IMR-90 (cell line): ENCODE measurements around the gene FRYL. TPM values are rescaled to one million over a fixed set of nuclear protein-coding genes. Genes with fewer than 3 reads are reported as not detected.
A peak's percentile ranks its signal among the peaks of the same experiment; 100 is the strongest.

ENCODE experiments used
- ATAC-seq: fragments of 200-7000 bp; cut with Tn5 transposase; 2 replicates; pipeline ENCODE4 v1.9.1; 2020; ENCODE audit warnings: low read depth, mild to moderate bottlenecking, moderate library complexity
- BruUV-seq: library from RNA; stranded (reverse); fragments of 400-500 nt; replicated peaks from 2 replicates; lab custom pipeline; 2021; lab: Mats Ljungman, UMichigan
- CTCF ChIA-PET: fragments of 300-600 bp; formaldehyde crosslinking; extraction: SDS; loops from one replicate; lab custom pipeline; 2021; ENCODE audit warnings: antibody characterized with exemption; lab: Yijun Ruan, JAX
- POLR2A ChIA-PET: fragments of 300-600 bp; sonication (Branson Sonifier 250); formaldehyde crosslinking; loops from one replicate; lab custom pipeline; 2022; ENCODE audit warnings: antibody characterized with exemption; ENCODE audit not compliant: unreplicated experiment; lab: Charles Lee
- DNase-seq: peaks from one replicate; pipeline ENCODE4 v3.0.0; 2013
- H2AFZ ChIP-seq: replicated peaks from 2 replicates; pipeline ENCODE3; 2013; ENCODE audit warnings: low read length, mild to moderate bottlenecking; ENCODE audit not compliant: poor library complexity
- H2AK5ac ChIP-seq: 2 replicates; pipeline ENCODE4 v1.6.1; 2013; ENCODE audit warnings: low read depth, low read length, inconsistent platforms
- H2AK9ac ChIP-seq: replicated peaks from 2 replicates; pipeline ENCODE3; 2013; ENCODE audit warnings: mild to moderate bottlenecking, low read depth, low read length, moderate library complexity; ENCODE audit not compliant: poor library complexity
- H2BK120ac ChIP-seq: 2 replicates; pipeline ENCODE4 v1.6.1; 2013; ENCODE audit warnings: low read depth, low read length, inconsistent platforms
- H2BK15ac ChIP-seq: 3 replicates; pipeline ENCODE4 v1.6.1; 2013; ENCODE audit warnings: low read depth, low read length, inconsistent platforms
- H2BK20ac ChIP-seq: 2 replicates; pipeline ENCODE4 v1.6.1; 2013; ENCODE audit warnings: low read depth, mild to moderate bottlenecking, inconsistent platforms, low read length, moderate library complexity
- H2BK5ac ChIP-seq: 2 replicates; pipeline ENCODE4 v1.6.1; 2013; ENCODE audit warnings: mild to moderate bottlenecking, low read depth, low read length, inconsistent platforms; ENCODE audit not compliant: poor library complexity, severe bottlenecking
- H3K14ac ChIP-seq: replicated peaks from 2 replicates; pipeline ENCODE4 v1.6.1; 2013; ENCODE audit warnings: low read depth, low read length, inconsistent platforms
- H3K18ac ChIP-seq: 2 replicates; pipeline ENCODE4 v1.6.1; 2013; ENCODE audit warnings: low read depth, low read length, control low read depth
- H3K23ac ChIP-seq: 2 replicates; pipeline ENCODE4 v1.6.1; 2013; ENCODE audit warnings: low read depth, low read length, inconsistent platforms
- H3K27ac ChIP-seq: 2 replicates; pipeline ENCODE4 v1.5.1; 2013; ENCODE audit warnings: mild to moderate bottlenecking, control low read depth, low read length; ENCODE audit not compliant: insufficient read depth
- H3K27me3 ChIP-seq: 2 replicates; pipeline ENCODE4 v1.6.1; 2013; ENCODE audit warnings: low read length; ENCODE audit not compliant: control insufficient read depth, insufficient read depth
- H3K36me3 ChIP-seq: 2 replicates; pipeline ENCODE4 v1.6.1; 2013; ENCODE audit warnings: low read length, mixed read lengths; ENCODE audit not compliant: control insufficient read depth, insufficient read depth
- H3K4ac ChIP-seq: 2 replicates; pipeline ENCODE4 v1.6.1; 2013; ENCODE audit warnings: low read depth, low read length, inconsistent platforms
- H3K4me1 ChIP-seq: 2 replicates; pipeline ENCODE4 v1.6.1; 2013; ENCODE audit warnings: low read length, mixed read lengths; ENCODE audit not compliant: control insufficient read depth, insufficient read depth
- H3K4me2 ChIP-seq: 2 replicates; pipeline ENCODE4 v1.6.1; 2013; ENCODE audit warnings: low read depth, mild to moderate bottlenecking, control low read depth, low read length, moderate library complexity
- H3K4me3 ChIP-seq: 2 replicates; pipeline ENCODE4 v1.5.1; 2013; ENCODE audit warnings: low read depth, mild to moderate bottlenecking, control low read depth, low read length, moderate library complexity; ENCODE audit not compliant: insufficient read depth
- H3K56ac ChIP-seq: 2 replicates; pipeline ENCODE4 v1.6.1; 2013; ENCODE audit warnings: low read length, inconsistent platforms; ENCODE audit not compliant: insufficient read depth; ENCODE audit errors: extremely low read depth
- H3K79me1 ChIP-seq, 2 experiments: 2 replicates each; pipeline ENCODE4 v1.6.1; 2013; ENCODE audit warnings: low read length in 2 of 2, inconsistent platforms in 1 of 2, low read depth in 1 of 2
- H3K9ac ChIP-seq: 2 replicates; pipeline ENCODE4 v1.6.1; 2013; ENCODE audit warnings: low read depth, low read length, control low read depth
- H3K9me1 ChIP-seq: 2 replicates; pipeline ENCODE4 v1.6.1; 2013; ENCODE audit warnings: low read length, inconsistent platforms; ENCODE audit not compliant: insufficient read depth
- H3K9me3 ChIP-seq: 2 replicates; pipeline ENCODE4 v1.6.1; 2013; ENCODE audit warnings: low read length; ENCODE audit not compliant: control insufficient read depth, insufficient read depth
- H4K20me1 ChIP-seq: 2 replicates; pipeline ENCODE4 v1.6.1; 2013; ENCODE audit warnings: low read length, inconsistent platforms; ENCODE audit not compliant: insufficient read depth
- H4K5ac ChIP-seq: 2 replicates; pipeline ENCODE4 v1.6.1; 2013; ENCODE audit warnings: mild to moderate bottlenecking, low read depth, low read length, control low read depth
- H4K8ac ChIP-seq, 2 experiments: 2 replicates each; pipeline ENCODE4 v1.6.1; 2013; ENCODE audit warnings: low read depth in 2 of 2, low read length in 2 of 2, control low read depth in 1 of 2, inconsistent platforms in 1 of 2
- H4K91ac ChIP-seq: 2 replicates; pipeline ENCODE4 v1.6.1; 2013; ENCODE audit warnings: low read depth, low read length, inconsistent platforms; ENCODE audit not compliant: insufficient read depth
- MAFK ChIP-seq: IDR thresholded peaks from 2 replicates; pipeline ENCODE4 v1.6.1; 2012; ENCODE audit warnings: low read depth, low read length, improper control_type of control experiment
- NFE2L2 ChIP-seq: fragments of 150-350 bp; IDR thresholded peaks from 2 replicates; pipeline ENCODE4 v1.6.1; 2016; ENCODE audit warnings: low read depth, mild to moderate bottlenecking, low read length
- whole genome bisulfite sequencing, 2 experiments: methylation state at CpG; one replicate each; pipeline versions ENCODE4 v1.1.5 to v1.1.7; 2013; ENCODE audit warnings: missing lambda C conversion rate in 2 of 2; ENCODE audit not compliant: insufficient read length in 1 of 2; ENCODE audit errors: extremely low coverage in 2 of 2; 5-methylcytosine and 5-hydroxymethylcytosine counted together
- dilution Hi-C: fragments of 300-500 bp; cut with HindIII; formaldehyde crosslinking; loops from one replicate; pipeline ENCODE4 v1.14.3; 2018; ENCODE audit warnings: low sequenced_read_pairs; ENCODE audit not compliant: unreplicated experiment
- in situ Hi-C: fragments of 300-500 bp; cut with MboI; formaldehyde crosslinking; loops from 3 replicates; pipeline ENCODE4 v1.14.3; 2019; ENCODE audit warnings: low sequenced_read_pairs, inconsistent platforms, mixed read lengths
- intact Hi-C: fragments of 100-400 bp; cut with micrococcal nuclease; formaldehyde crosslinking; loops from 2 replicates; pipeline ENCODE4 v1.10.0; 2022
- polyA plus RNA-seq, 3 experiments: library from polyadenylated mRNA; depleted of rRNA; stranded (reverse); fragments of >200 nt; gene quantifications; 2 replicates each; pipeline ENCODE4 v1.2.3, GENCODE V29; 2012; ENCODE audit warnings: low replicate concordance in 1 of 3
- total RNA-seq: library from RNA; depleted of rRNA; stranded (reverse); fragments of >200 nt; gene quantifications from 2 replicates; pipeline ENCODE4 v1.2.3, GENCODE V29; 2012

FRYL gene
- total and polyA plus RNA-seq, 2 of the 4 experiments (the other 2 are of a cell fraction) = 9.9 to 77.4 TPM

DNA sequence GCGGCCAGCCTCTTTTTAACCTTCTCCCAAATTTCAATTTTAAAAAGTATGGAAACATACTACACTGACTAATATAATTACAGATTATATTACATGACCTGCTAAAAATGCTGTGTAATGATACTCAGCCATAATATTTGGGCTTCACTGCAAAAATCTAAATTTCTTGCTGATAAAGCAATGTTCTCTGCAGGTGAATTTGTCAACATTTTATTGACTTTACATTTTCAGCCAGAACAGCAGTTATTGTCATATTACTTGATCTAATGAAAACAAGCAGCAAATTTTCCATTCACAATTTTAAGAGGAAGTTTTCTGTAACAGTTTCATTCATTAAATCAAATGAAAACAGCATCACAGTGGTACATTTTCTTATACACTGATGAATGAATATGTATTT lies 91.1 kb downstream of the FRYL start:
- dilution Hi-C loops = no loop called here
- Histone ChIP-seq H3K9ac (no peak overlapping the region), H2AFZ (no peak overlapping the region), H3K23ac (no peak overlapping the region), H3K36me3 (no peaks in the 10 kb centered on the region), H2AK9ac (no peak overlapping the region), H4K20me1 (0 out of 2 replicates have a peak, but pooled peaks cover 4% of the 10 kb centered on the region), H2BK20ac (no peak overlapping the region), H2BK120ac (no peak overlapping the region), H3K27me3 (no peaks in the 10 kb centered on the region), H2BK5ac (no peak overlapping the region), H3K18ac (no peak overlapping the region), H3K4me2 (no peak overlapping the region), H3K79me1 (peaks cover 11 to 49% of the 10 kb centered on the region in 2 experiments), H2BK15ac (no peak overlapping the region), H3K56ac (no peak overlapping the region), H3K27ac (no peak overlapping the region), H4K8ac (no peak overlapping the region), H3K9me1 (peaks cover 6% of the 10 kb centered on the region), H3K4ac (no peak overlapping the region), H3K14ac (no peak overlapping the region), H3K4me3 (no peak overlapping the region), H3K4me1 (peaks cover 2% of the 10 kb centered on the region; the same call in 1 of the 2 replicates), H3K9me3 (no peaks in the 10 kb centered on the region), H4K91ac (no peak overlapping the region), H2AK5ac (no peak overlapping the region), H4K5ac (no peak overlapping the region)
- intact Hi-C loops = no loop called here
- POLR2A ChIA-PET = no interaction called here
- no TSS peak for BruUV-seq
- CTCF ChIA-PET = no interaction called here
- ATAC-seq = no peak
- in situ Hi-C loops = no loop called here
- no peak for DNase-seq
- no CpG with 5 or more reads among the region's 1 CpG for WGBS, 2 experiments
- no peak for TF ChIP-seq NFE2L2
- peak; percentile 32; the same call in 1 of the 2 replicates for TF ChIP-seq MAFK
